Measurements from ENCODE around the gene KIAA1210. TPM values are rescaled to one million over a fixed set of nuclear protein-coding genes. Genes with fewer than 3 reads are reported as not detected.

KIAA1210 gene
- total RNA-seq, 1 experiment from 2014 or later: not detected

DNA sequence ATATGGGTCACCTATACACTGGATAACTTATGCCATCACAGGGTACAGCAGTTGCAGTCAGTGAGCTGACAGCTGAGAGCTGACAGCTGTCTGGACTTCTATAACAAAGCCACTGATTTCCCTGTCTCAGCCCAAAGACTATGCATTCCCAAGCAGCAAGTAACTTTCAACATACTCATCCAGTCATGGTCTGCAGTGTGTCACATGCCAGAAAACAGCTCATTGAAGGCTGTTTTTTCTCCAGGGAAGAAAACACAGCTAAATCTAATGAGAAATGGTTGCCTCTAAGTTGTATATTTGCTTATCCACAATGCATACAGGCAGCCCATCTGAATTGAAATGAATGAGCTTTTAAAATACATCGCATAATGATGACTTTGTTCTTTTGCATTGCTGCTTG, 6.3 kb downstream of the KIAA1210 start:
- TF ChIP-seq SP1 (IDR thresholded peaks at IDR 0.05; ENCODE audit: low read depth) (no peak), SIN3A (IDR thresholded peaks at IDR 0.05; ENCODE audit: low read depth) (no peak), ZBTB33 (IDR thresholded peaks at IDR 0.05; ENCODE audit: extremely low read depth, insufficient replicate concordance, low read length) (no peak), TCF7L2 (IDR thresholded peaks at IDR 0.05; ENCODE audit: borderline replicate concordance, extremely low read depth, insufficient read depth, insufficient read length) (no peak), EGR1 (IDR thresholded peaks at IDR 0.05; ENCODE audit: low read depth) (no peak), ELF1 (IDR thresholded peaks at IDR 0.05; ENCODE audit: borderline replicate concordance, low read depth) (no peak), ZNF274 (IDR thresholded peaks at IDR 0.05; ENCODE audit: low read depth, low read length) (no peak)
- Histone ChIP-seq H3K4me3 (replicated peaks in 1 of 2; ENCODE audit: low read depth in 1 of 2, low read length in 2 of 2) (no peak overlapping the region), H2AFZ (ENCODE audit: low read depth, low read length, poor library complexity, severe bottlenecking) (no peak overlapping the region), H3K36me3 (ENCODE audit: control insufficient read depth in 1 of 2, insufficient read depth in 2 of 2, low read length in 2 of 2) (no peaks in the 10 kb centered on the region), H4K20me1 (ENCODE audit: insufficient read depth) (no peaks in the 10 kb centered on the region; the same call in 1 of the 2 replicates), H3K27ac (ENCODE audit: low read depth, low read length) (no peak overlapping the region), H3K9ac (ENCODE audit: low read length) (no peak overlapping the region), H3K27me3 (ENCODE audit: insufficient read depth, low read length) (no peaks in the 10 kb centered on the region), H3K79me2 (ENCODE audit: insufficient read depth, low read length) (no peaks in the 10 kb centered on the region), H3K4me2 (ENCODE audit: low read length) (no peak overlapping the region), H3K9me2 (ENCODE audit: insufficient read depth) (no peaks in the 10 kb centered on the region), H3K9me3 (ENCODE audit: control insufficient read depth in 1 of 2, insufficient read depth in 1 of 2, low read depth in 1 of 2, low read length in 2 of 2) (no peaks in the 10 kb centered on the region), H3K4me1 (ENCODE audit: control insufficient read depth in 1 of 2, insufficient read depth in 2 of 2, low read length in 2 of 2) (no peaks in the 10 kb centered on the region)
- ChIA-PET CTCF (no interaction called here), POLR2A (interaction anchor here (0.9 kb wide), 1 partner anchor 21 kb away, joined by 3 read pairs; no protein-coding TSS in a partner anchor), RAD21 (ENCODE audit: low non-redundant PET in 1 of 2, low total read pairs in 2 of 2, uncharacterized antibody in 2 of 2, unreplicated experiment in 2 of 2) (no interaction called here)
- no peak for ATAC-seq
- no TSS peak for BruUV-seq (replicated peaks)
- no peak for DNase-seq (ENCODE audit: low read depth, low spot score)
- intact Hi-C loops (cut with micrococcal nuclease): no loop called here
